ENCODE results near the gene SMIM33. TPM values are rescaled to one million over a fixed set of nuclear protein-coding genes. Genes with fewer than 3 reads are reported as not detected.

The SMIM33 gene
- total RNA-seq, 1 experiment from 2014 or later, result not detected

DNA sequence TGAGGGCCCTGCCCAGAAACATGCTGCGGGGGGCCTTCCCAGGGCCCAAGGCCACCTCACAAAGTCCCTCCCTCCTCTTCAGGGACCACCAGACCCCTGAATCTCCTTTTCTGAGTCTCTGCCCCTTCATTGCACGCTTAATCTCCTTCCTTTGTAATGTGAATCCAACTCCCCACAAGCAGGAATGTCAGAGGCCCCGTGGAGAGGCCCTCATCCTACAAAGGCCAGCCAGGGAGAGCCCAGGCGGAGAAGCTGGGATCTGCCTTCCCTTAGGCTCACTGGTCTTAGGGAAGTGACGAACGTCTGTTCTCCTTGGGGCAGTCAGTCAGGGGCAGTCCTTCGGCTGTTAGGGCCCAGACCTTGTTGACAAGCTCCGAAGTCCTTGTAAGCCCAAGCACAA lies 2.3 kb downstream of the SMIM33 start:
- Histone ChIP-seq H2AFZ (no peak overlapping the region), H3K4me1 (replicated peaks; ENCODE audit: insufficient read depth) (peaks cover 9% of the 10 kb centered on the region; the same call in 1 of the 2 replicates), H3K4me3 (no peak overlapping the region), H4K20me1 (ENCODE audit: insufficient read depth) (no peaks in the 10 kb centered on the region), H3K27me3 (ENCODE audit: insufficient read depth, low read depth) (no peaks in the 10 kb centered on the region), H3F3A (ENCODE audit: insufficient read depth, low read depth) (no peaks in the 10 kb centered on the region; the same call in 1 of the 2 replicates), H3K9me3 (ENCODE audit: insufficient read depth, low read depth) (no peaks in the 10 kb centered on the region), H3K27ac (no peak overlapping the region), H3K9me2 (ENCODE audit: insufficient read depth) (no peaks in the 10 kb centered on the region), H3K4me2 (no peak overlapping the region), H3K79me2 (ENCODE audit: low read depth) (no peaks in the 10 kb centered on the region), H3K36me3 (ENCODE audit: low read depth) (no peaks in the 10 kb centered on the region)
- no TSS peak for BruUV-seq (replicated peaks)
- no peak for TF ChIP-seq CTCF (conservative IDR thresholded peaks at IDR 0.05)
- no peak for TF ChIP-seq EZH2 (IDR thresholded peaks at IDR 0.05; ENCODE audit: low read depth)
- CTCF ChIA-PET, result no interaction called here
- no peak for DNase-seq
- POLR2A ChIA-PET (ENCODE audit: unreplicated experiment), result no interaction called here
- intact Hi-C loops (cut with micrococcal nuclease; ENCODE audit: unreplicated experiment), result no loop called here

DNA sequence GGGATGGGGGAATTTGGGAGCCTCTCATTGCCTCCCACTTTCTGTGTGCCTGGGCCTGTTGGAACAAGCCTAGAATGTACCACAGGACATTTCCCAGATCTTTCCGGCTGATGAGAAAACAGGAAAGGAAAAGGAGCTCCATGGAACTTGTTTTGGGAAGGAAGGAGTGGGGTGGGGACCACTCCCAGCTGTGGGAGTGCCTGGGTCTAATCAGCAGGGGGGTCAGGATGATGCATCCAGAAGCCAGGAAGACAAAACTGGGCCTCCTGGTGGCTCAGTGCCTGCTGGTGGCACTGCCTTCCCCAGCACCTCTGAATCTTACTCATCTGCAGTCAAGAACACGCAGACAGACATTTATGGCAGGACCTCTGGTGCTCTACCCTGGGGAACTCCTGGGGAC lies 2.8 kb downstream of the SMIM33 start:
- BruUV-seq (replicated peaks), result no TSS peak
- H3K4me2 ChIP-seq, result no peak overlapping the region
- no peak for DNase-seq
- H4K20me1 ChIP-seq (ENCODE audit: insufficient read depth), result no peaks in the 10 kb centered on the region
- TF ChIP-seq CTCF (conservative IDR thresholded peaks at IDR 0.05) (no peak), EZH2 (IDR thresholded peaks at IDR 0.05; ENCODE audit: low read depth) (no peak)
- 0 out of 2 replicates have a peak, but pooled peaks cover 6% of the 10 kb centered on the region for H3K4me1 ChIP-seq (replicated peaks; ENCODE audit: insufficient read depth)
- H3F3A ChIP-seq (ENCODE audit: insufficient read depth, low read depth), result no peaks in the 10 kb centered on the region; the same call in 1 of the 2 replicates
- no peaks in the 10 kb centered on the region for H3K27me3 ChIP-seq (ENCODE audit: insufficient read depth, low read depth)
- H3K9me2 ChIP-seq (ENCODE audit: insufficient read depth), result no peaks in the 10 kb centered on the region
- H3K79me2 ChIP-seq (ENCODE audit: low read depth), result no peaks in the 10 kb centered on the region
- H3K9me3 ChIP-seq (ENCODE audit: insufficient read depth, low read depth), result no peaks in the 10 kb centered on the region
- H3K27ac ChIP-seq, result no peak overlapping the region
- ChIA-PET CTCF (no interaction called here), POLR2A (ENCODE audit: unreplicated experiment) (interaction anchor here (0.6 to 0.7 kb wide), 2 partner anchors 26 to 86 kb away, joined by 3 read pairs; no protein-coding TSS in a partner anchor)
- intact Hi-C loops (cut with micrococcal nuclease; ENCODE audit: unreplicated experiment), result no loop called here
- no peak overlapping the region for H3K4me3 ChIP-seq
- no peak overlapping the region for H2AFZ ChIP-seq
- H3K36me3 ChIP-seq (ENCODE audit: low read depth), result no peaks in the 10 kb centered on the region

DNA sequence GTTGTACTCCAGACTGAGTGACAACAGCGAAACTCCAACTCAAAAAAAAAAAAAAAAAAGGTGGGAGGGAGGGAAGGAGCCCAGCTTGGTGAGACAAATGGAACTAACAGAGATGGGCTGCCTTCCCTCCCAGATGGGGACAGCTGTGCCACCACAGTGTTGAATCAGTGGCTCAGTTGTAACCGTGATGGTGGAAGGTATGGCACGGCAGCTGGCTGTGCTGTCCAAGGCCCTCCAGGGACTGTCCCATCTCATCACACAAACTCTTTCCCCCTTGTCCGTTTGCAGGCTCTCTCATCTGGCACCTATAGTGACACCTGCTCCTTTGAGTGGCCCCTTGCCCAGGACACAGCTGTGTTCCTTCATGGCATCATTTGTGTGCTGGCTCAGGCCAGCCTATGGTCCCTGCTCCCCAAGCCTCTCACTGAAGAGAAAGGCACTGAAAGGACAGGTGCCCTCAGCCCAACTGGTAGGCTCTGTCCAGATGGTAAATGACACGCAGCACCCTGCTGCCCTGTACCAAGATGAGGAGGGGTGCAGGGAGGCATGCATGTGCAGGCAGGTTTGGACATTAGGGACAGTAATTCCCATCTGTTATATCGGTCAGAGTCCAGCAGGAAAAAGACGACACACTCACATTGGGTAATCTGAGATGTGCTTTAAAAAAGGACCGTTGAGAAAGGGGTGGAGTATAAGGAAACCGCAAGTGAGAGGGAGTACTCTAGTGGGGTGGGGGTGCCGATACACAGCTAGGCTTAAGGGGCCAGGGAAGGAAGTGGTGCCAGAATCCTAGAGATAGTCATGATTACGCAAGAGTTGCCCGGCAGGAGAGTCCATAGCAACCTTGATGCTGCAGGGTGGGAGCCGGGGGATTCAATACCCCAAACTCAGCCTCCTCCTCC lies 4.3 kb downstream of the SMIM33 start:
- no peaks in the 10 kb centered on the region for H3F3A ChIP-seq (ENCODE audit: insufficient read depth, low read depth)
- no peak overlapping the region for H3K4me3 ChIP-seq
- TF ChIP-seq EZH2 (IDR thresholded peaks at IDR 0.05; ENCODE audit: low read depth) (no peak), CTCF (conservative IDR thresholded peaks at IDR 0.05) (no peak)
- no peak overlapping the region for H2AFZ ChIP-seq
- ChIA-PET CTCF (interaction anchor here (0.7 kb wide), 1 partner anchor 94 kb away, joined by 4 read pairs; no protein-coding TSS in a partner anchor), POLR2A (ENCODE audit: unreplicated experiment) (no interaction called here)
- no peaks in the 10 kb centered on the region for H3K36me3 ChIP-seq (ENCODE audit: low read depth)
- BruUV-seq (replicated peaks), result no TSS peak
- H3K79me2 ChIP-seq (ENCODE audit: low read depth), result no peaks in the 10 kb centered on the region
- DNase-seq, result no peak
- H3K9me2 ChIP-seq (ENCODE audit: insufficient read depth), result no peaks in the 10 kb centered on the region
- no peaks in the 10 kb centered on the region for H4K20me1 ChIP-seq (ENCODE audit: insufficient read depth)
- no peaks in the 10 kb centered on the region for H3K27me3 ChIP-seq (ENCODE audit: insufficient read depth, low read depth)
- no peaks in the 10 kb centered on the region for H3K9me3 ChIP-seq (ENCODE audit: insufficient read depth, low read depth)
- no peak overlapping the region for H3K4me2 ChIP-seq
- no peak overlapping the region for H3K27ac ChIP-seq
- intact Hi-C loops (cut with micrococcal nuclease; ENCODE audit: unreplicated experiment), result no loop called here
- no peaks in the 10 kb centered on the region for H3K4me1 ChIP-seq (replicated peaks; ENCODE audit: insufficient read depth)
